Thymus (tissue), 11 donors: ENCODE measurements around the gene C2orf81. TPM values are rescaled to one million over a fixed set of nuclear protein-coding genes. Genes with fewer than 3 reads are reported as not detected.

Source experiments
- DNase-seq, 9 donors: peaks; one replicate each; pipeline ENCODE4 v3.0.0-alpha.2; 2013; ENCODE audit warnings: low spot score in 9 of 9, low read depth in 6 of 9, missing footprints in 1 of 9
- H3K27ac ChIP-seq, 2 donors: one replicate each; pipeline ENCODE4 v1.5.1; 2013; ENCODE audit warnings: control low read depth in 1 of 2, low read depth in 1 of 2, low read length in 1 of 2, mild to moderate bottlenecking in 1 of 2, moderate library complexity in 1 of 2
- H3K27me3 ChIP-seq, 2 donors: one replicate each; pipeline ENCODE4 v1.5.1; 2013; ENCODE audit warnings: low read length in 1 of 2; ENCODE audit not compliant: control insufficient read depth in 2 of 2, insufficient read depth in 1 of 2
- H3K36me3 ChIP-seq, 2 donors: one replicate each; pipeline ENCODE4 v1.5.1; 2013; ENCODE audit warnings: low read length in 1 of 2, mild to moderate bottlenecking in 1 of 2, moderate library complexity in 1 of 2; ENCODE audit not compliant: control insufficient read depth in 2 of 2, insufficient read depth in 2 of 2
- H3K4me1 ChIP-seq, 2 donors: one replicate each; pipeline ENCODE4 v1.5.1; 2013; ENCODE audit warnings: low read length in 2 of 2; ENCODE audit not compliant: control insufficient read depth in 2 of 2, insufficient read depth in 2 of 2
- H3K4me3 ChIP-seq, 2 donors: one replicate each; pipeline ENCODE4 v1.5.1; 2013; ENCODE audit warnings: low read length in 2 of 2, control low read depth in 1 of 2, mild to moderate bottlenecking in 1 of 2
- H3K9me3 ChIP-seq, 2 donors: one replicate each; pipeline ENCODE4 v1.5.1; 2013; ENCODE audit warnings: low read length in 1 of 2, mild to moderate bottlenecking in 1 of 2; ENCODE audit not compliant: control insufficient read depth in 2 of 2, insufficient read depth in 1 of 2
- WGBS: extraction: QIAGEN DNeasy Blood & Tissue Kit; methylation state at CpG from one replicate; pipeline ENCODE4 v1.1.7; 2013; 5-methylcytosine and 5-hydroxymethylcytosine counted together
- polyA plus RNA-seq: library from polyadenylated mRNA; stranded (reverse); fragments of 200-250 nt; gene quantifications from one replicate; pipeline ENCODE4 v1.2.3, GENCODE V29; 2013
- total RNA-seq: library from RNA; stranded (reverse); fragments of 120-200 nt; gene quantifications from one replicate; pipeline ENCODE4 v1.2.4, GENCODE V29; 2013
- donor health status: healthy.

Gene C2orf81
- total and polyA plus RNA-seq, 2 donors, result 0.66 to 5.3 TPM

DNA sequence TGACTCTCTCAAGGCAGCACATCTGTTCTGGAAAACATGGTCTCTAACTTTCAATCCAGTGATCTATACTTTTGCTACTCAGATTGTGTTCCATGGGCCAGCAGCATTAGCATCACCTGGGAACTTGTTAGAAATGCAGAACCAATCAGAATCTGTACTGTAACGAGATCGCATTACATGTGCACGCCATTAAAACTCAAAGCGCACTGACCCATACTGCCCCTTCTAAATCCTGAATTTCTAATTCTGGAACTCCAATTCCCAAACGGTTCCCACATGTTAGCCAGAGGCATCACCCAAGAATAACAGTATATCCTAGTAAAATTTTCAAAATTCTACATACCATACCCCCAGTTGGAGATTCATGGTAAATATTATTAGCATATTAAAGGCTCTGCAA is 30.8 kb downstream of the C2orf81 start:
- peaks cover 0 to under 1% of the 10 kb centered on the region in 2 donors for H3K36me3 ChIP-seq
- WGBS, result 83% methylated on average over 5 of the region's 5 CpGs
- H3K4me1 ChIP-seq, result peaks cover 8 to 9% of the 10 kb centered on the region in 2 donors
- no peak overlapping the region for H3K27ac ChIP-seq
- no peaks in the 10 kb centered on the region for H3K9me3 ChIP-seq
- peaks cover 0 to 2% of the 10 kb centered on the region in 2 donors for H3K27me3 ChIP-seq
- peak overlapping the region in 1 of 2 donors; percentile 83 for H3K4me3 ChIP-seq
- DNase-seq, result no peak

DNA sequence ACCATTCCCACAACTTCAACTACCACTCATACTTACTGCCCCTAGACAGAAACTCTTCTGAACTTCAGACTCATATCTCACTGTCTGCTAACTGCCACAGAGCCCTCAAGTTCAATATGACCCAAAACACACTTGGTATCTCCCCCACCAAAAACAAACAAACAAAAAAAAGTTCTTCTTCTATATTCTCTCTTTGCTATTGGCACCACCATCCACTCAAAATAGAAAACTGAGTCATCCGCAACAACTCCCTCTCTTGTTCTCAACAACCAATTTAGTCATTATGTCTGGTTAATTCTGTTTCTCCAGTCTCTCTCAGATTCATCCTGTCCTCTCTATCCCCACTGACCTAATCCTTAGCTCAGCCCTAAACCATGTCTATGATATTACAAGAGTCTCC is 34.1 kb downstream of the C2orf81 start:
- WGBS, result 95% methylated on average over 1 of the region's 1 CpG

DNA sequence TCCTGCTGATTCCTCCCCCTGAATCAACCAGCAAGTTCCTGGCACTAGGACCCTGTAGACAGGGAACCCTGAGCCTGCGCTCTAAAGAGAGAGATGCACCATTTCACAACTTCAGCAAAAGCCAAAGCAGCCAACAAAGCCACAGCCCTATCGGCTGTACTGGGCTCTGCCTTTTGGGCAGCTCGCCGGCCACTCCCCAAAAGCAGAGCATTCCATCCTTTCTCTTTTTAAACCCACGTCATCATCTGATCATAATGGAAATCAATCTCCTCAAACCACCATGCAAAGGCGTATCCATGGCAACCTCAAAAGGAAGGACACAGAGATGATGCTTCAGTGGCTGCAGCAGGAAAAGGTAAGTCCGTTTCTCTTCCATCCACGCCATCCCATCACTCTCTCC is 36.0 kb downstream of the C2orf81 start:
- peaks cover 9 to 14% of the 10 kb centered on the region in 2 donors for H3K36me3 ChIP-seq
- H3K27me3 ChIP-seq, result no peaks in the 10 kb centered on the region
- no peak overlapping the region for H3K27ac ChIP-seq
- no peak for DNase-seq
- H3K9me3 ChIP-seq, result no peaks in the 10 kb centered on the region
- H3K4me3 ChIP-seq, result no peak overlapping the region
- peaks cover 1 to 5% of the 10 kb centered on the region in 2 donors for H3K4me1 ChIP-seq
- WGBS, result 96% methylated on average over 8 of the region's 8 CpGs

More for the DNA sequence above, 34.1 kb downstream of the C2orf81 start:
- no peaks in the 10 kb centered on the region for H3K27me3 ChIP-seq
- no peak overlapping the region for H3K4me3 ChIP-seq
- H3K9me3 ChIP-seq, result no peaks in the 10 kb centered on the region
- no peak for DNase-seq
- peaks cover 8 to 9% of the 10 kb centered on the region in 2 donors for H3K4me1 ChIP-seq
- peaks cover 9 to 14% of the 10 kb centered on the region in 2 donors for H3K36me3 ChIP-seq
- no peak overlapping the region for H3K27ac ChIP-seq

GRCh38 chr2:74384051-74384450 is 37.4 kb downstream of the C2orf81 start:
- Histone ChIP-seq H3K9me3 (no peaks in the 10 kb centered on the region), H3K27ac (no peak overlapping the region), H3K27me3 (no peaks in the 10 kb centered on the region), H3K36me3 (peaks cover 9 to 14% of the 10 kb centered on the region in 2 donors), H3K4me3 (no peak overlapping the region), H3K4me1 (peaks cover 4 to 12% of the 10 kb centered on the region in 2 donors)
- DNase-seq, result no peak
- WGBS, result 97% methylated on average over 3 of the region's 3 CpGs

DNA sequence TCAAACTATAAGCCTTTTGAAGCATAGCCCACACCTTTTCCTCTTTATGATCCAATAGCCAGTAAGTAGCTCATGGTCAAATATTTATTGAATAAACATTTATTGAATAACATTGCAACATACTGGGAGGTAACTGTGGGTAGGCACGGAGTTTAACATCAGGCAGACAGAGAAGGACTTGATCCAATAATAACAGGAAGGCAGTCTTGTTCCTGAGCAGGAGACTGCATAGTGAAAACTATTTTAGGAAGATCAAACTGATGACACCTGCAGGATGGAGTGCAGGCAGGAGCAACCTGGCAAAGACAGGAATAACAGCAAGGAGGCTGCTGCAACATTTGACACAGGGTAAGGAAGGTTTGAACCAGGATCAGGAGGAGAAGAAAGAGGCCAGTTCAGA is 38.2 kb downstream of the C2orf81 start:
- no peak for DNase-seq
- no peaks in the 10 kb centered on the region for H3K9me3 ChIP-seq
- no peaks in the 10 kb centered on the region for H3K27me3 ChIP-seq
- H3K4me3 ChIP-seq, result no peak overlapping the region
- H3K27ac ChIP-seq, result no peak overlapping the region
- 93% methylated on average over 1 of the region's 1 CpG for WGBS
- peaks cover 4 to 15% of the 10 kb centered on the region in 2 donors for H3K4me1 ChIP-seq
- peaks cover 9 to 14% of the 10 kb centered on the region in 2 donors for H3K36me3 ChIP-seq

DNA sequence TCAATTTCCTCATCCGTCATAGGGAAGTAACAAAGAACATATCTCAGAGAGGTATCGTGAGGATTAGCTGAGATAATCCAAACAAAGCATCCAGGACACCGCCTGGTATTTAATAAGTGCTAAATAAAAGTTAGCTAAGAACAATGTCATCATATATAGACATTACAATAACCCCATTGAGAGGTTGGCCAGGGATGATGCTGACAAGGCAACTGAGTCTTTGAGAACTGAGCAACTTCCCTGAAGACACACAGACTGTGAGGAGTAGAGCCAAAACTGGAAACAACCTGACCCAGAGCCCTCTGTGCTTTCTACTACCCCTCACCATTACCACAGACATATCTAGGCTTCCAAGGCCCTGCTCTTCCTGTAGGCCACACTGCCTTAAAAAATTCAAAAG is 39.7 kb downstream of the C2orf81 start:
- Histone ChIP-seq H3K36me3 (peaks cover 22 to 24% of the 10 kb centered on the region in 2 donors), H3K4me3 (no peak overlapping the region), H3K27ac (no peak overlapping the region), H3K4me1 (peaks cover 4 to 15% of the 10 kb centered on the region in 2 donors), H3K9me3 (no peaks in the 10 kb centered on the region), H3K27me3 (no peaks in the 10 kb centered on the region)
- DNase-seq, result no peak
- WGBS, result 99% methylated on average over 3 of the region's 3 CpGs

DNA sequence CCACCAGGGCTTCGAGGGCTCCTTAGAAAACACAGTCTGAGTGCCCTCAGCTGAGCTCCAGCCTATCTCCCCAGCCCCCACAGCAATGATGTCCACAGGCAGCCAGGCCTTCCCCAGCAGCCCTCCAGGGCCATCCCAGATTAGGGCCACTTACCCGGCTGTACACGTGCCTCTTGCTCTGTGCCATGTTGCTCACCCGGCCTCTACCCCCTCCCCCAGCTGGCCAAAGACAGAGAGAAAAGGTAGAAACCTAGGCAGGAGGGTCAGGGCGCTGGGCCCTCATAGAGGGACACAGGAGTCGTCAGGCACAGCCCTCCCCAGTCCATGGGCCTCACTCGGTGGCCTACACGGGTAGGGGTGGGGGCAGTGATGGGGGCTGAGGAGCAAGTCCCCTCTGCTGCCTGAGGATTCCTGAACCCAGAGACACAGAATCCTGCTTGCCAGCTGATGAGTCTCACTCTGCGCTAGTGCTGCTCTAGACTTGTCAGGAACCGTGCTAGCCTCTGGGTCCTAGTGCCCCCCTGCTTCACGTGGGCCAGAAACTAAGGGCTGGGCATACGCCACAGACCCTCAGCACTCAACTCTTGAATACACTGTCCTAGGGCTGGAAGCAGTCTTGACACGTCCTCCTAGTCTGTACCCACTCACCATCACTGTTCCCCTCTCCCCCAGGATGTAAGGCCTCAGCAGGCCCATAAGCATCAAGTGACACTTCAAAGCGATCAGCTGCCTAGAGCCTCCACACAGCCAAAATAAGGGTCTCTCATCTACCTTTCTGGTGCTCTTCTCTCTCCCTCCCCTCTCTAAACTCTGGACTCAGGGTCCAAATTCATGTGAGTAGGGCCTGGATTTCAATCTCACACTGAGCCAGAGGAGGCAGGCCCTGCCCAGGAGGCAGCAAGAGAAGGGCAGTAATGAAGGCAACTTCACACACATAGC is 41.3 kb downstream of the C2orf81 start, which contains the start of gene DCTN1:
Gene DCTN1 (minus strand): TSS at position 461 of the 939 bp plus-strand sequence. CDS start 274 bp downstream, at position 187.
- peaks cover 4 to 24% of the 10 kb centered on the region in 2 donors for H3K4me1 ChIP-seq
- peak in 7 of 9 donors; percentile 8 to 52 (median 38) for DNase-seq
- no peaks in the 10 kb centered on the region for H3K9me3 ChIP-seq
- H3K27me3 ChIP-seq, result no peaks in the 10 kb centered on the region
- H3K36me3 ChIP-seq, result peaks cover 26 to 33% of the 10 kb centered on the region in 2 donors
- WGBS, result 68% methylated on average over 14 of the region's 14 CpGs
- H3K4me3 ChIP-seq, result peak within 1 kb of the TSS in 1 of 2 donors; percentile 8
- H3K27ac ChIP-seq, result no peak within 1 kb of the TSS

- 96% methylated on average over 10 of the region's 10 CpGs for WGBS
- peaks cover 4 to 24% of the 10 kb centered on the region in 2 donors for H3K4me1 ChIP-seq
- no peak for DNase-seq
Measured at GRCh38 chr2:74378007-74378406, 43.4 kb downstream of the C2orf81 start.

GRCh38 chr2:74375838-74376237 is 45.6 kb downstream of the C2orf81 start:
- peaks cover 4 to 24% of the 10 kb centered on the region in 2 donors for H3K4me1 ChIP-seq
- no peak overlapping the region for H3K4me3 ChIP-seq
- DNase-seq, result no peak
- WGBS, result 93% methylated on average over 2 of the region's 2 CpGs
- H3K9me3 ChIP-seq, result no peaks in the 10 kb centered on the region
- no peaks in the 10 kb centered on the region for H3K27me3 ChIP-seq
- no peak overlapping the region for H3K27ac ChIP-seq
- H3K36me3 ChIP-seq, result peaks cover 25 to 31% of the 10 kb centered on the region in 2 donors

More at GRCh38 chr2:74378007-74378406, 43.4 kb downstream of the C2orf81 start:
- Histone ChIP-seq H3K9me3 (no peaks in the 10 kb centered on the region), H3K36me3 (peaks cover 18 to 24% of the 10 kb centered on the region in 2 donors), H3K27ac (no peak overlapping the region), H3K4me3 (no peak overlapping the region), H3K27me3 (no peaks in the 10 kb centered on the region)
